Esophagus muscularis mucosa (tissue), 4 donors: ENCODE measurements around the gene COL4A1. TPM values are rescaled to one million over a fixed set of nuclear protein-coding genes. Genes with fewer than 3 reads are reported as not detected.

Experiments used
- DNase-seq: peaks from one replicate; pipeline ENCODE4 v3.0.0-alpha.2; 2017; ENCODE audit errors: extremely low spot score
- H3K27ac ChIP-seq, 4 donors: fragments of 200-600 bp; sonication (generic); replicated peaks in 1 of 4; 1 replicate in 3 of 4; 2 replicates in 1 of 4; pipeline ENCODE4 v1.5.1; 2016 to 2019; ENCODE audit warnings: mild to moderate bottlenecking in 1 of 4
- H3K27me3 ChIP-seq, 4 donors: fragments of 200-600 bp; sonication (generic); one replicate each; pipeline versions ENCODE4 v1.5.1 to v1.6.0; 2016 to 2019
- H3K36me3 ChIP-seq, 4 donors: fragments of 200-600 bp; sonication (generic); one replicate each; pipeline ENCODE4 v1.5.1; 2016 to 2019
- H3K4me1 ChIP-seq, 4 donors: fragments of 200-600 bp; sonication (generic); one replicate each; pipeline ENCODE4 v1.5.1; 2016 to 2019
- H3K4me3 ChIP-seq, 4 donors: fragments of 200-600 bp; sonication (generic); 1 replicate in 2 of 4; 2 replicates in 2 of 4; pipeline ENCODE4 v1.5.1; 2016 to 2019; ENCODE audit warnings: mild to moderate bottlenecking in 4 of 4, moderate library complexity in 1 of 4
- H3K9me3 ChIP-seq, 4 donors: fragments of 200-600 bp; sonication (generic); 1 replicate in 3 of 4; 2 replicates in 1 of 4; pipeline ENCODE4 v1.5.1; 2016 to 2019
- EP300 ChIP-seq: sonication (generic); formaldehyde crosslinking; IDR thresholded peaks from one replicate; pipeline ENCODE4 v1.6.1; 2017; ENCODE audit warnings: antibody characterized with exemption
- POLR2A ChIP-seq: fragments of 450-650 bp; IDR thresholded peaks from one replicate; pipeline ENCODE4 v1.6.1; 2017; ENCODE audit warnings: antibody characterized with exemption, moderate library complexity, mild to moderate bottlenecking, low read depth
- POLR2AphosphoS5 ChIP-seq, 2 donors: sonication (generic); formaldehyde crosslinking; IDR thresholded peaks; one replicate each; pipeline ENCODE4 v1.6.1; 2017; ENCODE audit warnings: antibody characterized with exemption in 2 of 2
- WGBS: methylation state at CpG from one replicate; pipeline ENCODE4 v1.1.5; 2018; 5-methylcytosine and 5-hydroxymethylcytosine counted together
- intact Hi-C: fragments of 100-400 bp; cut with DNase I; formaldehyde crosslinking; loops from one replicate; pipeline ENCODE4 v1.15.1; 2023
- total RNA-seq, 4 donors: library from RNA; depleted of rRNA; stranded (reverse); fragments of >200 nt; gene quantifications; one replicate each; pipeline versions ENCODE4 v1.1.0 to v1.2.1, GENCODE V29; 2016
- TF ChIP-seq, protein P1 (sequence below), 3 experiments: fragments of 200-600 bp in 2 of 3; fragments of 450-650 bp in 1 of 3; sonication (generic) in 2 of 3; IDR thresholded peaks; one replicate each; pipeline ENCODE4 v1.5.1; 2017 to 2019; ENCODE audit warnings: antibody characterized with exemption in 3 of 3, mild to moderate bottlenecking in 2 of 3, moderate library complexity in 1 of 3

Gene COL4A1
- total RNA-seq, 4 donors from 2014 or later: 328 to 578 (median 405) TPM

DNA sequence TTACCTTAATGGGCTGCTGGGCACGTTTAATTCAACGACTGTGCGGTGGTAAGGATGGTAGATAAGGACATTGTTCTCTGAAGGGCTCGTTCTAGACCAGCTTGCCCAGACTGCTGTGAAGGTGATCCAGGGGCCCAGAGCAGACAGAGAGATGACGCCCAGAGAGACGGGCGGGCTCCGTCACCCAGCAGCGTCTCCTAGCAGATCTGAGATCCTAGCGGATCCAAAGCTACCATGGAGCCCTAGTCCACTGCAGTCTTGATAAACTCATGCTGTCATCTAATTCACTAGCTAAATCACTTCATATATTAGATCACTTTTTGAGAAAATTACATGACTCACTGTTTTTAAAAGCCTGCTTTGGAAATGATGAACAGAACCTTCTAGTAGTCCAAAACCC lies 21.6 kb upstream of the COL4A1 start:
- intact Hi-C loops: no loop called here
- Histone ChIP-seq H3K4me3 (no peak overlapping the region), H3K4me1 (peaks cover 70 to 100% (median 97%) of the 10 kb centered on the region in 4 donors), H3K9me3 (no peaks in the 10 kb centered on the region), H3K36me3 (peaks cover 0 to 43% (median 0%) of the 10 kb centered on the region in 4 donors), H3K27me3 (no peaks in the 10 kb centered on the region), H3K27ac (peak overlapping the region; percentile 80 to 98 (median 92))
- TF ChIP-seq POLR2AphosphoS5 (IDR thresholded peaks at IDR 0.05): peak in 1 of 2 donors; percentile 7
- TF ChIP-seq POLR2A: no peak
- no peak for TF ChIP-seq EP300
- TF ChIP-seq, protein P1, sequence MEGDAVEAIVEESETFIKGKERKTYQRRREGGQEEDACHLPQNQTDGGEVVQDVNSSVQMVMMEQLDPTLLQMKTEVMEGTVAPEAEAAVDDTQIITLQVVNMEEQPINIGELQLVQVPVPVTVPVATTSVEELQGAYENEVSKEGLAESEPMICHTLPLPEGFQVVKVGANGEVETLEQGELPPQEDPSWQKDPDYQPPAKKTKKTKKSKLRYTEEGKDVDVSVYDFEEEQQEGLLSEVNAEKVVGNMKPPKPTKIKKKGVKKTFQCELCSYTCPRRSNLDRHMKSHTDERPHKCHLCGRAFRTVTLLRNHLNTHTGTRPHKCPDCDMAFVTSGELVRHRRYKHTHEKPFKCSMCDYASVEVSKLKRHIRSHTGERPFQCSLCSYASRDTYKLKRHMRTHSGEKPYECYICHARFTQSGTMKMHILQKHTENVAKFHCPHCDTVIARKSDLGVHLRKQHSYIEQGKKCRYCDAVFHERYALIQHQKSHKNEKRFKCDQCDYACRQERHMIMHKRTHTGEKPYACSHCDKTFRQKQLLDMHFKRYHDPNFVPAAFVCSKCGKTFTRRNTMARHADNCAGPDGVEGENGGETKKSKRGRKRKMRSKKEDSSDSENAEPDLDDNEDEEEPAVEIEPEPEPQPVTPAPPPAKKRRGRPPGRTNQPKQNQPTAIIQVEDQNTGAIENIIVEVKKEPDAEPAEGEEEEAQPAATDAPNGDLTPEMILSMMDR (IDR thresholded peaks at IDR 0.05): no peak
- no peak for DNase-seq
- WGBS: 87% methylated on average over 10 of the region's 10 CpGs

DNA sequence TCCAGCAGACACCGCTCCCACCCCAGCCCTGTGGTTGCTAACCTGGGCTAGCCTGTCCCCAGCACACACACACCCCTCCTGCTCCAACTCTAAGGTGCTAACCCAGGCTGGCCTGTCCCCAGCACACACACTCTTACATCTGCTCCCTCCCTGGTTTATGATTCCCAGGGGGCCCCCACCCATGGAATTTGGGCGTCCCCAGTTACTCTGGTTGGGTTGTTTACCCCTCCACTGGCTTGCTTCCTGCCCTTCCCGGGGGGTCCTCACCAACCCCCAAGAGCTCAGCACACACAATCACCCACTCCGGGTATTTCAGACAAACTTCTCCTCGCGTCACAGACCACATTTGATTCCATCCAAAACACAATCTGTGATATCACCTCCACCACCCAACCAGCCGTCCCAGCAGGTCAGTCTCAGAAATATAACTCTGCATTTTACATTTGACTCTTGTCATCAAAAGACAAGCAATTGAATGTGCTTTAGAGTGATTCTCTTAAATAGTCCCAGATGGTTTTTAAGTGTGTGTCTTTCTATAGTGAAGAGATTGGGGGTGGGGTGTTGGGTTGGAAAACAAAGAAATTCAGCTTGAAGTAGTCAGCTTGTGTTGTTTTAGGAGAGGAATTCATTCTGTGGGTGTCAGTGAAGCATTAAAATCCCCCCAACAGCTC lies 20.2 kb upstream of the COL4A1 start:
- intact Hi-C loops: no loop called here
- Histone ChIP-seq H3K4me3 (no peak overlapping the region), H3K27me3 (no peaks in the 10 kb centered on the region), H3K27ac (peak overlapping the region; percentile 79 to 98 (median 92)), H3K4me1 (peaks cover 75 to 100% (median 97%) of the 10 kb centered on the region in 4 donors), H3K9me3 (no peaks in the 10 kb centered on the region), H3K36me3 (peaks cover 0 to 35% (median 0%) of the 10 kb centered on the region in 4 donors)
- 45% methylated on average over 7 of the region's 7 CpGs for WGBS
- TF ChIP-seq POLR2AphosphoS5 (IDR thresholded peaks at IDR 0.05): no peak
- TF ChIP-seq, protein P1 (IDR thresholded peaks at IDR 0.05): no peak
- TF ChIP-seq EP300: no peak
- TF ChIP-seq POLR2A: no peak
- no peak for DNase-seq

DNA sequence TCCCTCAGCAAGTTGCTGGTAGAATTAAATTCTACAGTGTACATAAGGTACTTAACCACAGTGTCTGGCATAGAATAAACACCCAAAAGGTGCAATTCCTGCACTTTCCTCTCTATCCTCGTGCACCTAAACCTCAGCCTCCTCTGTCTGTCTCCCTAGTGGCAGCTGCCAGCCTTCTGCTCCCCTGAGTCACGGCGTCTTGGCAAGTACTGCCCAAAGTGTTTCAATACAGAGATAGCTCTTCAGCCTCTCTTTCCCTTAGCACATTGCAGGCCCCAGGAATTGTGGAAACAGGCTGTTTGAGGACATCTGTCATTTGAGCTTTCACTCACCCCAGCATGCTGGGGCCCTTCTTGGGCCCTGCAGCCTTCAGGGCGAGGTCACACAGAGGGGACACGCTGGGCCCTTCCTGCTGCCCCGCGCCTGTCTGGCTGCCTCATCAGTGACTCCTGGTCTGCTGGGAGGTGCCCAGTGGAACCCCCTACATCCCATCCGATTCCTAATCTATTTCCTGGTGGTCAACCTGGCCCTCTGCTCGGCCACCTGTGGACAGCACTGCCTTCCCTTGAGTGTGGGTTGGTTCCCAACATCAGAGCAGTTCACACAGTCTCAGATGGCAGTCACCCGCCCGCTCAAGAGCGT lies 19.4 kb upstream of the COL4A1 start:
- DNase-seq: no peak
- TF ChIP-seq EP300 (no peak), POLR2A (no peak), POLR2AphosphoS5 (IDR thresholded peaks at IDR 0.05) (no peak)
- TF ChIP-seq, protein P1 (IDR thresholded peaks at IDR 0.05): no peak
- Histone ChIP-seq H3K27ac (peak overlapping the region; percentile 79 to 98 (median 92)), H3K36me3 (peaks cover 0 to 29% (median 0%) of the 10 kb centered on the region in 4 donors), H3K9me3 (no peaks in the 10 kb centered on the region), H3K4me3 (no peak overlapping the region), H3K4me1 (peaks cover 81 to 100% (median 98%) of the 10 kb centered on the region in 4 donors), H3K27me3 (no peaks in the 10 kb centered on the region)
- 79% methylated on average over 9 of the region's 12 CpGs for WGBS
- intact Hi-C loops: no loop called here

DNA sequence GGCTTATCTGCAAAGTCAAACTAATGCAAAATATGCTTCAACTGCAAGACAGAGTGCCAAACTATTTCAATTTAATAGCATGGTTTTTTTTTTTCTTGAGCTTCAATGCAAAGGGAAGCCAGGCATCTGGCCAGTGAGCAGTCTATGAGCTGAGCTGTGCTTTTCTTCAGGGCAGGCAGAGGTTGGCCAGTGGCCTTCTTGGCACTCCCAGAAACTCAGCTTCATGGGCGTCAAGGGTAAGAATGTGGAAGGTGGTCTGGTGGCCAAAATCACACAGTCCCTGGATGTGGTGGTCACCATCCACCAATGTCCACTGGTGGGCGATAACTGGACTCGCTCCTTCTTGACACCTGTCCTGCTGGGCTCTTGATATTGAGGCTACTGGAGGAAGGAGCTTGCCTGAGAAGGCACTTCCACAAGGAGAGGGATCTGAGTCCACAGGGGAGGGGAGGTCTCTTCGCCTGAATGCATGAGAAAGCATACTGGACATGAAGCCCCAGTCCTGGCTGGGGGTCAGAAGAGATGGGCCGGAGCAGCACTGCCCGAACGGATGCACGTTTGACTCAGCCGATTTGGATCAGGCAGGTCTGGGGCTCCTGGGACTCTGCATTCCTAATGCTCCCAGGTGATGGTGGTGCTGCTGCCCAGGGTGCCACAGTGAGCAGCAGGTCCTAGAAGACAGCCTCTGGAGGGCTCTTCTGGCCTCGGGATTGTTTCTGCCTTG lies 17.2 kb upstream of the COL4A1 start:
- intact Hi-C loops: no loop called here
- Histone ChIP-seq H3K27me3 (no peaks in the 10 kb centered on the region), H3K36me3 (peaks cover 0 to 8% (median 0%) of the 10 kb centered on the region in 4 donors), H3K27ac (peak overlapping the region; percentile 79 to 98 (median 92)), H3K4me1 (peaks cover 79 to 100% (median 98%) of the 10 kb centered on the region in 4 donors), H3K9me3 (no peaks in the 10 kb centered on the region), H3K4me3 (no peak overlapping the region)
- TF ChIP-seq POLR2AphosphoS5 (IDR thresholded peaks at IDR 0.05): no peak
- TF ChIP-seq, protein P1 (IDR thresholded peaks at IDR 0.05): no peak
- TF ChIP-seq POLR2A: no peak
- TF ChIP-seq EP300: no peak
- WGBS: 65% methylated on average over 7 of the region's 10 CpGs
- no peak for DNase-seq
